K562 treated with DMSO at 1 percent for 48 hours (cell line): ENCODE data around the gene CHST9. TPM values are rescaled to one million over a fixed set of nuclear protein-coding genes. Genes with fewer than 3 reads are reported as not detected.

Experiments used
- total RNA-seq: library from RNA; unstranded; fragments of 300-600 nt; gene quantifications from 2 replicates; pipeline ENCODE4 v1.2.3, GENCODE V29; 2022; ENCODE audit warnings: low replicate concordance; ENCODE audit errors: extremely low read depth

CHST9 gene
- not detected in 2 replicates for total RNA-seq

GRCh38 chr18:27185025-27185763, at the start of gene CHST9:
TSS of gene CHST9 (minus strand) at chr18:27185308. CDS start at chr18:27142809, 42,499 bp downstream.

GRCh38 chr18:26865557-26865956, 319.6 kb downstream of the CHST9 start, which contains the start of gene AQP4:
TSS of gene AQP4 (minus strand) at chr18:26865707. CDS start at chr18:26865689, 18 bp downstream.

